Endothelial cell of hepatic sinusoid (primary cell): ENCODE results near the gene CWC22.
"Not testable (repeated sequence)": the region's sequence is repeated elsewhere in the genome, so short reads cannot be mapped to it uniquely, and the experiment has no call there.

Experiments
- in situ Hi-C: cut with HindIII; loops from 2 replicates; pipeline ENCODE4 v1.10.0; 2017; ENCODE audit warnings: low sequenced_read_pairs

CWC22 gene

DNA sequence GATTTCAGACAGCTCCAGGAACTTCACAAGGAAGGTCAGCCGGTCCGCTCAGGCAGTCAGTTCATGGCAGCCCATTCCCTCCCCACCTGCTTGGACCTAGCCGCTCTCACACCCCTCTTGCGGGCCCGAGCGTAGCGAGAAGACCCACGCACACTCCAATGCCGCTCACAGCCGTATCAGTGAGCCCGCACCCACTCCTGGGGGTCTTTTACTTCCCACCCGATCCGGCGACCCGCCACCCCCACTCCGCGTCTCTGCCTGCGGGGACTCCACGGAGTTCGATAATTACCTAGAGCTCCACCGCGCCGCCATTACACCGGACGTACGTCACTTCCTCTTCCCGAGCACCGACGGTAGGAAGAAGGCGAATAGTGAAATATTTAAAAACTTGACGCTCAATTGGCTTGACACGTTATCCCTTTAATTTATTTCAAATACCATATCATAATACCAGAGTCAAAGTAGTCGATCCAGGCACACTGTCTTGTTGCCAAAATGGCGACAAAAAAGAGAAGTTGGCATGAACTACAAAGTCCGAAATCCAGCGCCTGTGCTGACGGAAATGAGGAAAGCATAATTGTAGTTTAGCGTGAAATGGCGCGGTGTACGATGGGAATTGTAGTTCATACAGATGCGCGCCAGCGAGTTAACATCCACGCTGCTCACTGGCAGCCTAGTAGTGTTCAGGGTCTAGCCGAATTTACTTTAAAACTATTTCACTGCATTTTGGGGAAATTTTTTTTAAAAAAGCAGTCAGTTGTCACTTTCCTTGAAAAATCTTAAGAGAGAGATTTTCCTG is at the start of gene CWC22:
TSS of gene CWC22 (minus strand) at position 517 of the 799 bp plus-strand sequence. CDS start 13,956 bp downstream, outside the sequence.
- in situ Hi-C loops, result no loop called here

GRCh38 chr2:180056367-180057118 is 49.4 kb upstream of the CWC22 start:
- in situ Hi-C loops, result no loop called here

- in situ Hi-C loops, result not testable (repeated sequence)
Measured at GRCh38 chr2:180054576-180054975, 47.5 kb upstream of the CWC22 start.

DNA sequence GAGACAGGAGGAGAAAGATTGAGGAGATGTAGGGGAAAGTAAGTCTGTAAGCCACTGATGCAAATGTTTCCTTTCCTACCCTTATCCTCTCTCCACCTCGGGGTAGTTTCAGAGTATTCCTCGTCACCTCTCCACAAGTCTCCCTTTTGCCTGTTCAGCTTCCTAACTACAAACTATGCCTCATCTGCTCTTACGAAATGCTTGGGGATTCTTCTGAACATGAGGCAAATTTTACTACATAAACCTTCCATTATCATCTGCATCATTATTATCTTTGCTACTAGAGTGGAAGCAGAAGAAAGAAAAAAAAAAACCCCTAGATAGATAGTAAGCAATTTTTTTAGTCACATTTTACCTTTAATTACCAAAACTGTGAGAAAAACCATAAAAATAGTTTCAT is 43.1 kb upstream of the CWC22 start:
- in situ Hi-C loops, result no loop called here

- in situ Hi-C loops, result no loop called here
Measured at GRCh38 chr2:180048251-180048650, 41.2 kb upstream of the CWC22 start.

GRCh38 chr2:180046776-180047175 is 39.7 kb upstream of the CWC22 start:
- in situ Hi-C loops, result no loop called here

DNA sequence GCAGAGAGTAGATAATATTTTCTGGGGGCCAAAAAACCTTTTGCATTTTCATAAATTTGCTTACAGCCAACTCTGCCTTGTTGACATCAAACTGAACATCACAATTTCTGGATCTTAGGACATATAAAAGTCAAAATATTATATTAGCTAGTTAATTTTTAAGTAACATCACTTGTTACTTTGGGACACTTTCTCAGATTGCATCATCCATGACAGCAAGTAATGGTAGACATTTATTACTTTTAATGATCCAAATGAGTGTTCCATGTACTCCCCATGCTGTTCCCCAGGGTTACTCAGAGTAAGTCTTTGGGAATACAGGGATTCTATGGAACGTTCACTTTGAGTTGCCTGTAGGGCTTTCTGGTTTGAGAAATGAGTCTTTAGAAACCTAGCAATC is 39.1 kb upstream of the CWC22 start:
- in situ Hi-C loops, result no loop called here

GRCh38 chr2:180040146-180040925 is 33.2 kb upstream of the CWC22 start:
- in situ Hi-C loops, result no loop called here

- in situ Hi-C loops, result loop anchor here (5.0 kb wide), 1 partner anchor 48 kb away; no protein-coding TSS in a partner anchor
Measured at GRCh38 chr2:180038997-180039396, 31.9 kb upstream of the CWC22 start.

GRCh38 chr2:180033993-180034894 is 27.1 kb upstream of the CWC22 start:
- in situ Hi-C loops, result no loop called here

DNA sequence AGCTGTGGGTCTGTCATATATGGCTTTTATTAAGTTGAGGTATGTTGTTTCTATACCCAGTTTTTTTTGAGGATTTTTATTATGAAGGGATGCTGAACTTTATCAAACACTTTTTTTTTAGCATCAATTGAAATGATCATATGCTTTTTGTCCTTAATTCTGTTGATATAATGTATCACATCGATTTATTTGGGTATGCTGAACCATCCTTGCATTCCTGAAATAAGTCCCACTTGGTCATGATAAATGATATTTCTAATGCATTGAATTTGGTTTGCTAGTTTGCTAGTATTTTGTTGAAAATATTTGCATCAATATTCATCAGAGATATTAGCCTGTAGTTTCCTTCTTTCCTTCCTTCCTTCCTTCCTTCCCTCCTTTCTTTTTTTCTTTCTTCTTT is 22.5 kb upstream of the CWC22 start:
- in situ Hi-C loops, result no loop called here

DNA sequence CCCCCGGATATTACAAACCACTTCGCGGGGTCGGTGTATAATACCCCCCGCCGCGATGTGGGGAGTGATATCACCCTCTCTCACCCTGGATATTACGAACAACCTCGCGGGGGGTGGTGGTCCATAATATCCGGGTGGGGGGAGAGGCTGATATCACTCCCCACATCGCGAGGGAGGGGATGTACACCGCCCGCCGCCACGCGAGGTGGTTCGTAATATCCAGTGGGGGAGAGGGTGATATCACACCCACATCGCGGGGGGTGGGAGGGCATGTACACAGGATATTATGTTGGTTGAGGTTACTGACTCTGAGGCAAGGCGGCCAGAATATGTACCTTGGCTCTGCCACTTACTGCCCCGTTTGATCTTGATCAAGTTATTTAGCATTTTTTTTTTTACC is 14.8 kb upstream of the CWC22 start:
- in situ Hi-C loops, result no loop called here

GRCh38 chr2:180017784-180018183 is 10.7 kb upstream of the CWC22 start:
- in situ Hi-C loops, result no loop called here

DNA sequence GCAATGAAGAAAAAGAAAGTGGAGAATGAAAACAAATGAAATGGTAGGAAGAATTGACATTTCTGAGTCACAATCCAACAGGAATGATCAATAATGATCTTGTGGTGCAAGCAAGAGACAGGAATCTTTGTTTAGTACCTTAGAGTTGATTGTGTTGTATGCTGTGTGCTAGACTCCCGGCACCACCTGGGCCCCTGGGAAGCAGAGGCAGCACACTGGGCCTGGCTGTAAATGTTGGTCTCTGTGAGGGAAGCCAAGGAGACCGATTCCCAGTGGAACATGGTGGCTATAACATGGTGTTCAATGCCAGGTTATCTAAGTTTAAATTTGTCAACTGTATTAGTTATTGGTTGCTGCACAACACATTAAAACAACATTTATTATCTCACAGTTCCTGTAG is 9.8 kb upstream of the CWC22 start:
- in situ Hi-C loops, result no loop called here

DNA sequence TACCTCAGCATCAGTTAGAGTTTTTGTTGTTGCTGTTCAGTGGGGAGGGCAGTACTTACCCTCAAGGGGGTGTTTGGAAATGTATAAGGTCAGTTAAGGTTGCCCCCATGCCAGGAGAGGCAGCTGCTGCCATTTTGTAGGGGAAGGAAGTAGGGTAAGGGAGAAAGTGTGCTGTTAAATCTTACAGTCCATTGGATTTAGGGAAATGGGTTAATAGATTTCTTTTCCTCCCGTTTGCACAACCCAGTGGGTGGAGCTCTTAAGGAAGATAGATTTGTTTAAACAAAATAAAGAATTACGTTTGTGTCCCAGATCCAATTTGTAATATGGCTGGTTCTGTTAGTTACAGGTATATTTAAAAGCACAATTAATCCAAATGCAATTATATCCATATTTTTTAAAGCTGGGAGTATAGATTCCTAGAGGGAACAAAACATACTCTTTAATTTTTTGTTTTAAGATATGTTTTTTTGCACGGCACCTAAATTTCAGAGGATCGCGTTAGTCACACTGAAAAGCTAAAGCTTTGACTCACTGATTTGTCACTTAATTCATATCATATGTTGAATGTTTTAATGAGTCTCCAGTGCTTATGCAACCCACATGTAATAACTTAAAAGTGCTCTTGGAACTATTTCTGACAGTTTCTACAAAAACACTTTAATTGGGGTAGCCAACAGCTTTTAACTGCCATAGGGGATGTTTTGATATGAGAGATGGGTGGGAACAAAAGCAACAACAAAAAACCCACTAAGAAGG is 9.0 kb upstream of the CWC22 start:
- in situ Hi-C loops, result no loop called here

DNA sequence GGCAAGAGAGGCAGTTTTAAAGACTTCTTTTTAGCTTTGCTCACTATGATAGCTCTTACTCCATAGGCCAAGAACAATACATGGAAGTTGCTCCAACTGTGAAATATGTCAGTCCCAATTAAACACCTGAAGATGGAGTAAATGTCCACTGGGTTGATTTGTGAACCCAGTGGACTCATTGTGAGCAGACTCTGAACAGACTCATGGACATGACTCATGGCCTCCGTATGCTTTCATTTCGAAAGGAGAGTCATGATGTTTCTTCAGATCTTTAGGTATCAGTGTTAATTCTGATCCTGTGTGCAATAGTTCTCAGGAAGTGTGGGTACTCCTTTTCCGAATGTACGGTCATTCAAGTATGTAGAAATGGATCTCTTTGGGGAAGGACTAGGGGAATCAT is 5.4 kb upstream of the CWC22 start:
- in situ Hi-C loops, result no loop called here

GRCh38 chr2:180010701-180011100 is 3.6 kb upstream of the CWC22 start:
- in situ Hi-C loops, result no loop called here

DNA sequence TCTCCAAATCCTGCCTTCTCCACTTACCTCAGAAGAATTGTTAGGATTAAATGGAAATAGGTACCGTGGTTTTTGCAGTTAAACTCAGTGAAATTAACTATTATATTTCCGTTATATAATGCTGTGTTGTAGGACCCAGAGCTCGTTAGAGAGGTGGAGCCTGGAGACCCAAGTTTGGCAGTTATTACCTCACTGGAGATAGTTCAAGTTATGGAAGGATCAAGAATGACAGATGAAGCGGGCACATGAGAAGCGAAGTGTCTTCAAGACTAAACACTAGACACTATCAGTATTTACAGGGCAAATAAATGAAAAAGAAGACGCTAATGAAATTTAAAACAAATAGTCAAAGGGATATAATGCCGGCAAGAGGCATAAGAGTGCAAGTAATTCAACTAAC is 866 bp downstream of the CWC22 start:
- in situ Hi-C loops, result no loop called here

DNA sequence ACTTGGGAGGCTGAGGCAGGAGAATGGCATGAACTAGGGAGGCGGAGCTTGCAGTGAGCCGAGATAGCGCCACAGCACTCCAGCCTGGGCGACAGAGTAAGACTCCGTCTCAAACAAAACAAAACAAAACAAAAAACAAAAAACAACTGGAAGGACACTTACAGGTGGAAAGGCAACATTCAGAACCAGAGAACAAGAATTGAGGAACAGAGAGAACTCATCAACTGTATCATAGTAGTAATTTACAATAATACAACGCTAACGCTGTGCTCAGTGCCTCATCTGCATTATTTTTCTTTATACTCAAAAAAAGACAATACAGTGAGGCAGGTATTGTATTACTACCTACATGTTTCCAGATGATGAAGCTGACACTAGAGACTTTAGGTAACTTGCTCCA is 1.6 kb downstream of the CWC22 start:
- in situ Hi-C loops, result not testable (repeated sequence)

- in situ Hi-C loops, result no loop called here
Measured at GRCh38 chr2:180004731-180005130, 2.4 kb downstream of the CWC22 start.
